Ramos (cell line): ENCODE measurements around the gene IQCH.

Experiments used
- in situ Hi-C: fragments of 300-500 bp; cut with MboI; formaldehyde crosslinking; loops from one replicate; pipeline ENCODE4 v1.14.3; 2022; ENCODE audit warnings: low sequenced_read_pairs; ENCODE audit not compliant: unreplicated experiment

Gene IQCH

GRCh38 chr15:67472957-67473356 is 218.4 kb downstream of the IQCH start:
- in situ Hi-C loops: no loop called here

- in situ Hi-C loops: no loop called here
Measured at GRCh38 chr15:67474405-67475110, 220.0 kb downstream of the IQCH start.

- in situ Hi-C loops: no loop called here
Measured at GRCh38 chr15:67479781-67480505, 225.4 kb downstream of the IQCH start.

- in situ Hi-C loops: no loop called here
Measured at GRCh38 chr15:67480741-67481140, 226.2 kb downstream of the IQCH start.

GRCh38 chr15:67481680-67482079 is 227.1 kb downstream of the IQCH start:
- in situ Hi-C loops: no loop called here

GRCh38 chr15:67495585-67495984 is 241.0 kb downstream of the IQCH start:
- in situ Hi-C loops: no loop called here

GRCh38 chr15:67501177-67501835 is 246.7 kb downstream of the IQCH start:
- in situ Hi-C loops: no loop called here

- in situ Hi-C loops: no loop called here
Measured at GRCh38 chr15:67501836-67502461, 247.4 kb downstream of the IQCH start.

GRCh38 chr15:67504056-67504455 is 249.5 kb downstream of the IQCH start:
- in situ Hi-C loops: no loop called here

- in situ Hi-C loops: no loop called here
Measured at GRCh38 chr15:67504796-67505195, 250.2 kb downstream of the IQCH start.

GRCh38 chr15:67505675-67506572 is 251.3 kb downstream of the IQCH start:
- in situ Hi-C loops: no loop called here

GRCh38 chr15:67506775-67507747 is 252.5 kb downstream of the IQCH start:
- in situ Hi-C loops: no loop called here

GRCh38 chr15:67508407-67508806 is 253.8 kb downstream of the IQCH start:
- in situ Hi-C loops: no loop called here

- in situ Hi-C loops: no loop called here
Measured at GRCh38 chr15:67509918-67510317, 255.3 kb downstream of the IQCH start.

- in situ Hi-C loops: no loop called here
Measured at GRCh38 chr15:67510597-67511190, 256.1 kb downstream of the IQCH start.

GRCh38 chr15:67511606-67512005 is 257.0 kb downstream of the IQCH start:
- in situ Hi-C loops: no loop called here

- in situ Hi-C loops: no loop called here
Measured at GRCh38 chr15:67512140-67512539, 257.6 kb downstream of the IQCH start.

GRCh38 chr15:67512933-67513714 is 258.5 kb downstream of the IQCH start:
- in situ Hi-C loops: no loop called here
